NCI-H1436 treated with DMSO at 0.1 percent for 48 hours (cell line): ENCODE measurements around the gene CDC6.
"Not testable (repeated sequence)": the region's sequence is repeated elsewhere in the genome, so short reads cannot be mapped to it uniquely, and the experiment has no call there.

Experiments used
- DNase-seq: peaks from one replicate; lab custom pipeline; 2025; lab: John Stamatoyannopoulos, UW

CDC6 gene

DNA sequence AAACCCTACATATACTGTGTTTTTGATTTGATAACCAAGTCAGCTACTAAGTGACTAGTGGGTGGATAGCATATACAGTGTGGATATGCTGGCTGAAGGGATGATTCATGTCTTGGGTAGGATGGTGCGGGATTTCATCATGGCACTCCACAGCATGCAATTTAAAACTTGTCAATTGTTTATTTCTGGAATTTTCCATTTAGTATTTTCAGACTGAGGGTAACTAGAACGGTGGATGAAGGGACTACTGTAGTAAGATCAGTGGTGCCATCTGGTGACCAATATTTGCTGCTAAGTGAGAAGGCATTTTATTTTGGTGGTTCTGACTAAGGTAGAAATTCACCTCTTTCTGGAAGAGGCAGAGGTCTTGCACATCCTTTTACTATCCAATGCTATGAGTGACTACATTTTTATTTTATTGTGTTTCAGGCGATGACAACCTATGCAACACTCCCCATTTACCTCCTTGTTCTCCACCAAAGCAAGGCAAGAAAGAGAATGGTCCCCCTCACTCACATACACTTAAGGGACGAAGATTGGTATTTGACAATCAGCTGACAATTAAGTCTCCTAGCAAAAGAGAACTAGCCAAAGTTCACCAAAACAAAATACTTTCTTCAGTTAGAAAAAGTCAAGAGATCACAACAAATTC, 3.1 kb downstream of the CDC6 start:
- peak; percentile 21 for DNase-seq

- no peak for DNase-seq
Observed at GRCh38 chr17:40291281-40291664, 3.6 kb downstream of the CDC6 start.

DNA sequence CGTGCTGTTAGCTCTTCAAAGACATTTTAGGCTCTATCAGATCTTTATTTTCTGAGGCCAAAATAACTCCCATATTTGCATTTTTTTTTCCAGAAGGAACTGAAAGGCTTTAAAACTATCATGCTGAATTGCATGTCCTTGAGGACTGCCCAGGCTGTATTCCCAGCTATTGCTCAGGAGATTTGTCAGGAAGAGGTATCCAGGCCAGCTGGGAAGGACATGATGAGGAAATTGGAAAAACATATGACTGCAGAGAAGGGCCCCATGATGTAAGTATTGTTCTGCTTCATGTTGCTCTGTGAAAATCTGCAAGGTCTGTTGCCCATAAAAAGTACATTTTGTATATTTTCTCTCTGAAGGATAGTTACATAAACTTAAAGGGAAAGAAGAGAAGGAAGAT, 5.7 kb downstream of the CDC6 start:
- no peak for DNase-seq

DNA sequence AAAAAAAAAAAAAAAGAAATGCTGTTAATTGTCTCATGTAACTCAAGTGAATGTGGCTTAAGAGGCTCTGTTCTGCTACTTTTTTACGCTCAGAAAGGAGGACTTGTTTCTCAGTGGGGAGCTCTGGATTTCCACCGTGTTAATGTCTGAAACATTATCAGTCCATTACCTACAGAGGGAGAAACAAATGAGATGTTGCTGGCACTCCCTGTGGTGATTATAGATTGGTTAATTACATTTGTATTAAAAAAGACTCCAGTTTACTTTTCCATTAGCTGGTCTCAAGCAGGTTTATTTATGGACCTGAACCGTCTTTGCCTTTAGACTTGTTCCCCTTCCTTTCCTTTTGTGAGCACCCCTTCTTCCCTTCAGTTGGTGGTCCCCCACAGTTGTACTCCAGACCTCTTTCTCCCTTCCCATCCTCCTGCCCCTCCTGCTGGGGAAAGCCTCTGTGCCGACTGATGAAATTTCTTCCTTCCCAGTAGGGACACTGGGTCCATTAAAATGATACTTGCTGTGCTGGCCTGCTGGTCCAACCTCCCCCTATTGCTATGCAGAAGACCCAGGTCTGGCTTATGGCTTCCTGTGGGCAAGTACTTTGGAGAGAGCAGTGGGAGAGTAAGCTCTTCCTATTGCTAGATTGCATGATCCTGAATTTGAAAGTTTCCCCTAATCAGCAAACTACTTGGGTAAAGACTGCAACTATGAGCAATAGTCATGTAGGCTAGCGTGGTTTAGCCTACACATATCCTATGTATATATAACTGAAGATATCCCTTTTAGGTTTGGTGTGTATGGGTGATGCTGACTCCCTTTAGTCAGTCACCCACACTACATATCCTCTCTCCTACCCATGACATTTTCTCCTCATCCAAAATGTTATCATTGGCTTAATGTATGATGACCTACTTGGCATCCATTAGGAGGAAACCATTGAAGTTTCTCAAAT, 8.1 kb downstream of the CDC6 start:
- DNase-seq, result no peak

GRCh38 chr17:40297511-40297910, 9.8 kb downstream of the CDC6 start:
- DNase-seq, result no peak

DNA sequence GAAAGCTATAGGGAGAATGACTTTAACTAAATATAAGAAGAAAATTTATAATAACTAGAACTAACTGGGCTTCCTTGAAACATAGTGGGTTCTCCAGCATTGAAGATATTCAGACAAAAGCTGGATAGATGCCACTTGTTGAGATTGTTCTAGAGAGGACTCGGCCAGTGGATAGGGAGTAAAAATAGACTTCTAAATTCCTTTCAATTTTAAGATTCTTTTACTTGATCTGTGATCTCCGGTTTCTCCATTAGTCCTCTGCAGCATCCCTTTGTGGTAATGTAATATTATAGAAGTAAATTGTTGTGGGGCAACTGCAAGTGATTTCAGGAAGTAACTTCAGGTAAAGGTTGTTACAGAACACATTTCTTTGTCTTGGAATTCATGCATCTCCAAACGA, 11.0 kb downstream of the CDC6 start:
- no peak for DNase-seq

GRCh38 chr17:40299159-40299757, 11.6 kb downstream of the CDC6 start:
- not testable (repeated sequence) for DNase-seq

DNA sequence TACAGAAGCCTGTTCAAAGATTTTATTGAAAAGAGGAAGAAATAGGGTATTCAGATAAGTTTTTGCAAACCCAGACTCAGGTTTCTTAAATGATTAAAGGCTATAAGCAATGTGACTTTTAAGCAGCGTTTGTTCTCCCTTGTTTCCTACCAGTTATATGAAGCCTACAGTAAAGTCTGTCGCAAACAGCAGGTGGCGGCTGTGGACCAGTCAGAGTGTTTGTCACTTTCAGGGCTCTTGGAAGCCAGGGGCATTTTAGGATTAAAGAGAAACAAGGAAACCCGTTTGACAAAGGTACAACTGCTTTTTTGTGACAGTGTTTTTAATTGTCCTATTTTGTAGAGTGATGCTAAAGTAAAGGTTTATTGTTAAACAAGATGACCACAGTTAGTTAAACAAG, 13.6 kb downstream of the CDC6 start:
- no peak for DNase-seq

DNA sequence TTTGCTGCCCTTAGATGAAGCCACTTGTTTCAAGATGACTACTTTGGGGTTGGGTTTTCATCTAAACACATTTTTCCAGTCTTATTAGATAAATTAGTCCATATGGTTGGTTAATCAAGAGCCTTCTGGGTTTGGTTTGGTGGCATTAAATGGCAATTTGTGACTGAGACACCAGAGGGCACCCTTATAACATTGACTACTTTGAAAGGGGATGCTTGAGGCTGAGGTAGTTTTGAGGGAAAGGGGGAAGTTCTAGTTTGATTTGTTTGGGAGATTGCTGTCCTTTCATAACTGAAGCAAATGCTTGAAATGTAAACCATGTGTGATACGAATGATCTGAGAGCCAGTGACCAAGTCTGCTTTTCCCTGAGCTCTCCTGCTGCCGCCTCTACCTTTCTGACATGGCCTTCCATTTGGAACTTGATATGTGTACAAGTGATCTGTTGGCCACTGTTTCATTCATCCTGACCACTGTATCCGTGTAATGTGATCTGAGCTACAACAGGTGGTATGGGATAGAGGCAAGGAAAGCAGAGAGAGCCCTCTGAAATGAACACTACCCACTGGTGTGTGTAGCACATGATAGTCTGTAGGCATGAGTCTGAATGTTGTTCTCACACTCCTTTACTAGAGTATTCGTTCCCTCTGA, 15.5 kb downstream of the CDC6 start:
- peak; percentile 17 for DNase-seq

- DNase-seq, result peak; percentile 16
Observed at GRCh38 chr17:40303708-40304551, 16.3 kb downstream of the CDC6 start.

DNA sequence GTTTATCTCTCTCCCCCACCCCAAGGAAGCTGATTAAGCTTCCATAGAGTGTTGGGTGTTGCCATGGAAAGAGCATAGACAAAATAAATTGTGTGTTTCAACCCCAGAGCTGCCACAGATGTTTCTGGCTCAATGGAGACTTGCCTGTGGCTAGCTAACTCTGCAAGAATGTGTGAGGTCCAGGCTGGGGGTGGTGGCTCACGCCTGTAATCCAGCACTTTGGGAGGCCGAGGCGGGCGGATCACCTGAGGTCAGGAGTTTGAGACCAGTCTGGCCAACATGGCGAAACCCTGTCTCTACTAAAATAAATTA, 16.8 kb downstream of the CDC6 start:
- DNase-seq, result not testable (repeated sequence)

GRCh38 chr17:40304866-40305265, 17.2 kb downstream of the CDC6 start:
- not testable (repeated sequence) for DNase-seq

- no peak for DNase-seq
Observed at GRCh38 chr17:40306395-40306794, 18.7 kb downstream of the CDC6 start.

- DNase-seq, result peak; percentile 31
Observed at GRCh38 chr17:40307001-40307730, 19.5 kb downstream of the CDC6 start.

GRCh38 chr17:40307740-40308239, 20.1 kb downstream of the CDC6 start:
- DNase-seq, result no peak

DNA sequence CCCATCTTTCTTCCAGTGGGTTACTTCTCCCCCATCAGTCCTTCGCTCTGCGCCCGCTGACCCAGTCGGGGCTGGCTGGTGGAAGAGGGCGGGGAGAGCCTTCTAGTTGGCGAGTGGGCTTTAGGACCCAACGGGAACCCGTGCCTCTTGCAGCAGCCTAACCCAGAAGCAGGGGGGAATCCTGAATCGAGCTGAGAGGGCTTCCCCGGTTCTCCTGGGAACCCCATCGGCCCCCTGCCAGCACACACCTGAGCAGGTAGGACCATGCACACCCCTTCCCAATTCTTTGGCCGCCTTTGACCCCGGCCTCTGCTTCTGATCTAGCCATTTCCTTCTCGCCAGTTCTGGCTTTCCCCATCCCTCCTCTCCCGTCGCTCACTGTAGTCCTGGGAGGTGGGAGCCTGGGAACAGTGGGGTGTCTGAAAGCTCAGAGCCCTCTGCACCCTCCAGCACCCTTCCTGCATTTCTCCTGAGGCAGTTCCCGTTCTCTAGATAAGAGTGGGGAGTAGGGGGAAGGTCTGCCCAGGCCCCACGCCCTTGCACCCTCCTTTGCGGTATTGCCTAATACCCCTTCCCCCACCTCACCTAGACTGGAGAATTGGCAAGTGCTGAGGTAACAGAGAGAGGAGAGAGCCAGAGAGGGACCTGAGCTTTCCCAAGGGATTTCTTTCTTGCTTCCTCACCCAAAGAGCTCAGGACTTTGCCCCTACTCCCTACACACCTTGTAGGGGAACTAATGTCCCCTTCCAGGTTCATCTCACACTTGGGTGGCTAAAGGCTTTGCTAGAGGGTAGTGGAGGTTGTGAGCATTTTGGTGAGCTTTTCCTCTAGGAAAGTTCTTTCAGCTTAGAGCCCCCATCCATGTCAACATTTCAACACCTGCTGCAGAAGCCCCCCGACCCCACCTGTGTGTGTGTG, 21.6 kb downstream of the CDC6 start, which contains the start of gene RARA:
Gene RARA, plus strand, starts transcription at position 150 of the 918 bp plus-strand sequence. CDS start 22,039 bp downstream, outside the sequence.
- DNase-seq, result no peak

GRCh38 chr17:40309949-40310510, 22.4 kb downstream of the CDC6 start:
- DNase-seq, result no peak

DNA sequence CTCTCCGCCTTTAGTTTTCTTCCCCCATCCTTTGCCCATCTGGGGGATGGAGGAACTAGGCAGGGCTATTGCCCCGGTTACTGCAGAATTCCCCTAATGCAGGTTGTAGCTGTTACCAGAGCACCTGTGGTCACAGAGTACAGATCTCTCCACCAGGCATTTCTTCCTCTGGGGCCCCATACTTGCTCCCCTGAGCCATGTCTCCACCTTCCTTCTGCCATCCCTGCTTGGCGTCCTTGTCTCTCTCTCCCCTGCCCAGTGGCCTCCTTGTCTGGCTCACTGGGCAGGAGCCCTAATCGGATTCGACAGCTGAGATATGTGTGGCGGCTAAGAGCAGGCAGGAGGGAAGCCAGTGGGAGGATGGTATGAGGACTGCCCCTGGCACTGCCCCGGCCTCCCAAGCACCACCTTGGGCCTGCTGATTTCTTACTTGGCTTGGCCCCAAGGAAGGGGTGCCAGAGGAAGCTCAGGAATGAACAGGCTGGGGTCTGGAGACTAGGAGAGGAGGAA, 23.3 kb downstream of the CDC6 start:
- DNase-seq, result no peak

- no peak for DNase-seq
Observed at GRCh38 chr17:40311575-40311974, 23.9 kb downstream of the CDC6 start.
